Ectodermal cell (in vitro differentiated cells): ENCODE data around the gene EYA4.

Source experiments
- H3K27ac ChIP-seq: 2 replicates; pipeline ENCODE4 v1.7.0; 2013; ENCODE audit warnings: mild to moderate bottlenecking, low read depth, low read length; ENCODE audit not compliant: insufficient read depth, poor library complexity, severe bottlenecking
- H3K27me3 ChIP-seq: 2 replicates; pipeline ENCODE4 v1.7.0; 2013; ENCODE audit warnings: mild to moderate bottlenecking, low read length; ENCODE audit not compliant: insufficient read depth, control insufficient read depth, poor library complexity, severe bottlenecking
- H3K36me3 ChIP-seq: one replicate; pipeline ENCODE4 v1.7.0; 2013; ENCODE audit warnings: low read length; ENCODE audit not compliant: control insufficient read depth, insufficient read depth
- H3K4me1 ChIP-seq: one replicate; pipeline ENCODE4 v1.7.0; 2013; ENCODE audit warnings: low read length; ENCODE audit not compliant: control insufficient read depth, insufficient read depth
- H3K4me3 ChIP-seq: 2 replicates; pipeline ENCODE4 v1.7.0; 2013; ENCODE audit warnings: low read depth, low read length, control low read depth; ENCODE audit not compliant: insufficient read depth
- H3K9me3 ChIP-seq: 2 replicates; pipeline ENCODE4 v1.7.0; 2013; ENCODE audit warnings: mild to moderate bottlenecking, low read length, moderate library complexity; ENCODE audit not compliant: control insufficient read depth
- WGBS, 2 experiments: methylation state at CpG; one replicate each; pipeline ENCODE4 v1.1.7; 2013; ENCODE audit warnings: missing lambda C conversion rate in 2 of 2; 5-methylcytosine and 5-hydroxymethylcytosine counted together

Gene EYA4

GRCh38 chr6:133426038-133426437 is 184.9 kb downstream of the EYA4 start:
- H3K27me3 ChIP-seq: no peaks in the 10 kb centered on the region
- WGBS, 2 experiments: 91 to 93% methylated on average over 3 of the region's 3 CpGs
- H3K27ac ChIP-seq: no peak overlapping the region
- H3K9me3 ChIP-seq: no peaks in the 10 kb centered on the region
- H3K4me3 ChIP-seq: no peak overlapping the region
- H3K36me3 ChIP-seq: no peaks in the 10 kb centered on the region
- peaks cover 2% of the 10 kb centered on the region for H3K4me1 ChIP-seq

DNA sequence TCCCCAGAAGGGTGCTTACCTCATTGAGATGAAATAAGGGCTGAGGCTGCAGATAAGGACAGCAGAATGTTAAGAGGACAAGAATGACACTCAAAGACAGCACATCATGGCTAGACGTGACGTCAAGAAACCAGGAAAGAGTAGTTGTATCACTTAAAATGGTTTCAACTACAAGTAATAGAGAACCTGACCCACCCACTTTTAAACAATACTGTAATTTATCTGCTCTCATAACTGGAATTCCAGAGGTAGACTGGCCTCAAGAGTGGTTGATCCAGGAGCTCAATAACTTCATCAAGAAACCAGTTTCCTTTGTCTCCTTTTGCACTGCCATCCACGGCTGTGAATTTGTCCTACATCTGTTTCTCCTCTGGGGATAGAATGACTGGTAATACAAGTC is 187.1 kb downstream of the EYA4 start:
- 88 to 95% methylated on average over 3 of the region's 3 CpGs for WGBS, 2 experiments
- H3K4me3 ChIP-seq: no peak overlapping the region
- no peaks in the 10 kb centered on the region for H3K36me3 ChIP-seq
- H3K27ac ChIP-seq: no peak overlapping the region
- peaks cover 21% of the 10 kb centered on the region for H3K4me1 ChIP-seq
- no peaks in the 10 kb centered on the region for H3K9me3 ChIP-seq
- H3K27me3 ChIP-seq: no peaks in the 10 kb centered on the region

DNA sequence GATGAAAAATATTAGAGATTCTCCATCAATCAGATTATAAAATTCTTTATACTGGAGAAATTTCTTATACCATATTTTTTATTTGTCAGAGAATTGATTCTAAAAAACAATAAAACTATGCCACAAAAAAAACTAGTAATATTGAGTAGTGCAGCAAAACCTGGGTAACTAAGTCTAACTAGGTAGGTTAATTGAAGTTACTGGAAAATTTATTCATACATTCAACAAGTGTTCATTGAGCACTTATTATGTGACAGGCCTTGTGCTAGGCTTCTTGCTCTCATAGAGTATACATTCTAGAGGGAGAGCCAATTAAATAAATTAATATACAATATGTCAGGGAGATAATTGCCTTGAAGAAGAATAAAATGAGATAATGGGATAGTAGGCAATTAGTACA is 189.4 kb downstream of the EYA4 start:
- Histone ChIP-seq H3K4me3 (no peak overlapping the region), H3K27ac (peak overlapping the region; percentile 31), H3K9me3 (no peaks in the 10 kb centered on the region), H3K36me3 (no peaks in the 10 kb centered on the region), H3K4me1 (peaks cover 21% of the 10 kb centered on the region), H3K27me3 (no peaks in the 10 kb centered on the region)

DNA sequence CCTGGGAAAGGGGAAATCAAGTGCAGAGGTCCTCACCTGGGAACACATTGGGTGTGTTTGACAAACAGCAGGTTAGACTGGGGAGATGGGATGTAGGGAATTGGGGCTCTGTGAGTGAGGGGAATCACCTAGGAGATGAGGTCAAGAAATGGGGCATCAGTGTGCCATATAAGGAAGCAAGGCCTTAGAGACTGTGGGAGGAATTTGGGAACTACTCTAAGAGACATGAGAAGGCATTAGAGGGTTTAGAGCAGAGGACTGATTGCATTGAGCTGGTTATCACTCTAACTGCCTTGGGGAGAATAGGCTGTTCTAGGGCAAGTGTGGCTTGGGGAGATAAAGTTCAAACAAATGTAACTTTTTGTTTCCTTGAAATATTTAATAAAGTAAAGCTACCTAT is 189.9 kb downstream of the EYA4 start:
- peaks cover 21% of the 10 kb centered on the region for H3K4me1 ChIP-seq
- H3K4me3 ChIP-seq: no peak overlapping the region
- H3K27me3 ChIP-seq: no peaks in the 10 kb centered on the region
- H3K9me3 ChIP-seq: no peaks in the 10 kb centered on the region
- H3K36me3 ChIP-seq: no peaks in the 10 kb centered on the region
- peak overlapping the region; percentile 31 for H3K27ac ChIP-seq

DNA sequence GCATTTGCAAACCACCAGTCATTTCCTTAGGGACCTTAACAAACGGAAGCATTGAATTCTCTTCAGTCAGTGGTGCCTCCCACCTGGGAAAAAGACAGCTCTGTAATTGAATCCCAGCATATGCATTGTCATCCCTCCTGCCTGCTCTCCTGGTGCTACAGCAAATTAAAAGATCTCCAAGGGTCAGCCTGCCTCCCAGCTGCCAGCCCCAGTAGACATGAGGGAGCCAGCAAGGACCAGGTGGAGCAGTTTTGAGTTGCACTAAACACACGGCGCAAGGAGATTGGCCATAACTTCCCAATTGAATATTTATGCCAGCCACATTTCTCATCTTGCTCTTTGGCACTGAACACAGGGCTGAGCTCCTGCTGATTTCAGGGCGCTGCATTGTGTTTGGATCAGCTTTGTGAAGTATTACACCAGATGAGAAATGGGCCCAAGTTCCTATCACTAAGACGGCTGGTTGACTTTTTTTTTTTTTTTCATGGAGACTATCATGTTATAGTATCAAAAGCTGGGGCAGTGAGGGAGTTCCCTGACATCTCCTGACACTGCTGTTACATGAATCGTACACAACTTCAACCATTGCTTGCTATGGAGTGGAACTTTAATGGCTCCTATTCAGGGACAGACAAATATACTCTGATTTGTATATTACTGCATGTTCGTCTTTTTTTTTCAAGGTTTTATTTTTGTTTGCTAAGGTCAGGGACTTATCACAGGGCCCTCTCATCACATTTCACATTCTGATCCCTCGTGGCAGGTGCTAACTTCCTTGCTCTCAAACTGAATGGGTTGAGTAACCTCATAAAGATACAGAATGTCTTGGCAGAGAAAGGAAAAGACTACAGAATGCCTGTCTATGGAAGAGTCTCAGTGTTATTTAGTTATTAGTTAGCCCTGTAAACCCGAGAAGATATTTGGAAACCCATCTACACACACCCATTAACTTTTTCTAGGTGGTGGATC is 191.1 kb downstream of the EYA4 start:
- H3K4me1 ChIP-seq: peaks cover 21% of the 10 kb centered on the region
- H3K9me3 ChIP-seq: no peaks in the 10 kb centered on the region
- 60 to 61% methylated on average over 8 to 9 of the region's 9 CpGs for WGBS, 2 experiments
- peak overlapping the region; percentile 73 for H3K27ac ChIP-seq
- no peaks in the 10 kb centered on the region for H3K27me3 ChIP-seq
- no peak overlapping the region for H3K4me3 ChIP-seq
- no peaks in the 10 kb centered on the region for H3K36me3 ChIP-seq

GRCh38 chr6:133435065-133435728 is 194.0 kb downstream of the EYA4 start:
- H3K4me1 ChIP-seq: peaks cover 21% of the 10 kb centered on the region
- 91 to 95% methylated on average over 7 of the region's 7 CpGs for WGBS, 2 experiments
- no peaks in the 10 kb centered on the region for H3K9me3 ChIP-seq
- no peaks in the 10 kb centered on the region for H3K36me3 ChIP-seq
- H3K27me3 ChIP-seq: no peaks in the 10 kb centered on the region
- H3K27ac ChIP-seq: peak overlapping the region; percentile 40
- no peak overlapping the region for H3K4me3 ChIP-seq

GRCh38 chr6:133436652-133437051 is 195.5 kb downstream of the EYA4 start:
- H3K9me3 ChIP-seq: no peaks in the 10 kb centered on the region
- no peaks in the 10 kb centered on the region for H3K27me3 ChIP-seq
- no peaks in the 10 kb centered on the region for H3K36me3 ChIP-seq
- H3K27ac ChIP-seq: no peak overlapping the region
- H3K4me3 ChIP-seq: no peak overlapping the region
- 86% methylated on average over 1 of the region's 1 CpG; no CpG with 5 or more reads in 1 of the 2 experiments for WGBS, 2 experiments
- peaks cover 15% of the 10 kb centered on the region for H3K4me1 ChIP-seq

GRCh38 chr6:133441491-133441890 is 200.3 kb downstream of the EYA4 start:
- Histone ChIP-seq H3K4me3 (no peak overlapping the region), H3K27me3 (no peaks in the 10 kb centered on the region), H3K4me1 (no peaks in the 10 kb centered on the region), H3K36me3 (no peaks in the 10 kb centered on the region), H3K9me3 (no peaks in the 10 kb centered on the region), H3K27ac (no peak overlapping the region)
- WGBS, 2 experiments: 94 to 96% methylated on average over 2 of the region's 2 CpGs

- no peaks in the 10 kb centered on the region for H3K4me1 ChIP-seq
- H3K9me3 ChIP-seq: no peaks in the 10 kb centered on the region
- H3K27me3 ChIP-seq: no peaks in the 10 kb centered on the region
- H3K36me3 ChIP-seq: no peaks in the 10 kb centered on the region
- H3K27ac ChIP-seq: no peak overlapping the region
- H3K4me3 ChIP-seq: no peak overlapping the region
Observed at GRCh38 chr6:133446789-133447188, 205.6 kb downstream of the EYA4 start.

DNA sequence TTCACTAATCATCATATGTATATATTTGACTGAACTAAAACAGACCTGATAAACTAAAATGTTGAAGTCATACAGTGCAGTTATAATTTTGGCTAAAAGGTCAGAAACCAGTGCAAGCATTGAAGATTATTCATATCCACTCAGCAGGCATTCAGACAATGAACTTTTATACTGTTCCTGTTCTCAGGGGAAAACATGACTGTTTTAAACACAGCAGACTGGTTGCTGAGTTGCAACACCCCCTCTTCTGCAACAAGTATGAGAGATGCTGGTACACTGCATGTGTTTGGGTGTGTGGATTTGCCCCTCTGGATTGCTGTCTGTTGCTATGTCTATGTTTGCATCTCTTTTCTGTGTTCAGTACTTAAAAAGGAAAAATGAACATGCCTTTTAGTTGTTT is 206.8 kb downstream of the EYA4 start:
- no peak overlapping the region for H3K4me3 ChIP-seq
- no peaks in the 10 kb centered on the region for H3K9me3 ChIP-seq
- no peaks in the 10 kb centered on the region for H3K27me3 ChIP-seq
- no peaks in the 10 kb centered on the region for H3K4me1 ChIP-seq
- H3K36me3 ChIP-seq: no peaks in the 10 kb centered on the region
- H3K27ac ChIP-seq: no peak overlapping the region
